ENCODE results near the gene CPNE2.
A peak's percentile ranks its signal among the peaks of the same experiment; 100 is the strongest.
"Not testable (repeated sequence)": the region's sequence is repeated elsewhere in the genome, so short reads cannot be mapped to it uniquely, and the experiment has no call there.

The CPNE2 gene

DNA sequence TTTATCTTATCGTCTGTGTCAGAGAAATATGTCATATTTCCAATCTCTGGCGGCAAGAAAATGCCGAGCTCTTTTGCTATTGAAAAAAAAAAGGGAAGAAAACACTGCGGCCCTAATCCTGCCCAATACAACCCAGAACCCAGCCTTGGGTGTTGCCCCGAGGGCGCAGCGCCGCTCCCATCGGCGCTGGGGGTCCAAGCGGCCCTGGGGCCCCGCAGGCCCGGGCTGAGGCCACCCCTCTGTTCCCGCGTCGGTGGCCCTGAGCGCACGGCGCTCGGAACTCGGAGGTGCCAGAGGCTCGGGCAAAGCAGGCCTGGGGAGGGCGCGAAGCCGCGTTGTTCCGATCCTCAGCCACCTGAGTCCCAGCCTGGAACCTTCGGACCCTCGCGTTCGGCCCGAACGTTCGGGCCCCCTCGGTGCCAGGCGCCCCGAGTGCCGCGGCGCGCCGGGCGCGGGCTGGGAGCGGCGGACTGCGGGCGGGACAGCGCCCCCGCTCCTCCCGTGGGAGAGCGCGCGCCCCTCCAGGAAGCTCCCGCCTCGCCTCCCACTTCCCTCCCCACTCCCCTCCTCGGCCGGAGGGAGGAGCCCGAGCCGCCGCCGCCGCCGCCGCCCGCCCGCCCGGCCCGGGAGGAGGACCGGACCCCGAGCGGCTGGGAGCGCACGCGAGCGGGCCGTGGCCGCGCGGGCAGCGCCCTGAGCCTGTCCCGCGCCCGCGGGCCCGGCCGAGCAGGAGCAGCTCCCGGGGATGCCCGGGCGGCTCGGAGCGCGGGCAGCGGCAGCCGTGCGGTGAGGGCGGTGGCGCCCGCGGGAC lies at the start of gene CPNE2:
Gene CPNE2 (plus strand): TSS at position 609 of the 811 bp plus-strand sequence. CDS start 18,160 bp downstream, outside the sequence.
- no peak for DNase-seq (ENCODE audit: low read depth)

GRCh38 chr16:57043248-57043647 lies 49.1 kb upstream of the CPNE2 start:
- DNase-seq (ENCODE audit: low read depth): no peak

DNA sequence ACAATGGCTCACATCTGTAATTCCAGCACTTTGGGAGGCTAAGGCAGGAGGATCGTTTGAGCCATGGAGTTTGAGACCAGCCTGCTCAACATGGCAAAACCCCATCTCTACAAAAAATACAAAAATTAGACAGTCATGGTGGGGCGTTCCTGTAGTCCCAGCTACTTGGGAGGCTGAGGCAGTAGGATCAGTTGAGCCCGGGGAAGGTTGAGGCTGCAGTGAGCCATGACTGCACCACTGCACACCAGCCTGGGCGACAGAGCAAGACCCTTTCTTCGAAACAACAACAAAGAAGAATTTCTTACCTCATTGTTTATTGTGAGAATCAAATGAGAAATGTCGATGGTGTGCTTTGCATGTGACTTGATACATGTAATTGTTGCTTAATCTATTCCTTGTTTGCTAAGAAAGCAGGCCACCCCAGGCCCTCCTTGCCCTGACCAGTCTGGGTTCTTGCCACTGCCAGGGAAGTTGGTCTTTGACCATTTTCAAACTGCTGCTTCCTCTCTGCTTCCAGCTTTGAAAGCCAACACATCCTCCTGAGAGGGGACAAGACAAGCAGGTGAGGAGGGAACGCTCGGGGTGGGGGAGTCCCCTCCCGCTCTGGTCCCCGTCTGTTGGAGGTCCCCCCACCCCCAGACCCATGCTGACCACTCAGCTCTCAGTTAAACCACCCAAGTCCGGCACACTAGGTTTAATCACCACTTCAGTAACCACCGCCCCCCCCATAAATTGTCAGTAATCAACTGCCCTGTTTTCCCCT lies 47.3 kb upstream of the CPNE2 start:
- DNase-seq (ENCODE audit: low read depth): no peak

DNA sequence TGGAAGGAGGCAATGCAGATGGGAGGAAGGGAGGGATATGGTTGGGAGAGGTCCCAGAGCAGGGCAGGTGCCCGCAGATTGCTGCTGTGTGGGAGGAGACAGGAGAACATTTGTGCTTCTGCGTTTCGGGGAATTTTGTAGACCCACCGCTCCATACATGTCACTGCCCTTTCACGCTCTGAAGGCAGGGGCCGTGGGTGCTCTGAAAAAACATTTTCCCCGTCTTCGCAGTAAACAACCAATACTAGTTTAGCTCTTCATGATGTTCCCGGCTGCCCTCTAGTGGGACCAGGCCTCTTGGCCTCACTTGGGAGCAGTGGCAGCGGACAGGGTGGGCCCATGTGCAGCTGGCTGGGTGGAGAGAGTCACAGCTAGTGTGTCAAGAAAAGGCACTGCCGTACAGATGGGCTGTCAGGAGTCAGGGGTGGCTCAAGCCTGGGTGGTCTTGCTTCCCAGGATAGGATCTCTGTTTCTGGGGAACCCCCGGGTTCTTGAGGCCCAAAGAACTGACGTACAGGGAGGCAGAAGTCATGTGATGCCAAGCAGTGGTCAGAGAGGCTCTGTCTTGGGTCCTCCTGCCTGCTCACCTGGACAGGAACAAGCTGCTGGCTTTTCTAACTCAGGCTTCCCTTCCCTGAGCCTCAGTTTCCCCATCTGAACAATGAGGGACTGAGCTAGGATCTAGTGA lies 46.5 kb upstream of the CPNE2 start:
- DNase-seq (ENCODE audit: low read depth): peak; percentile 23

GRCh38 chr16:57048095-57048494 lies 44.3 kb upstream of the CPNE2 start:
- no peak for DNase-seq (ENCODE audit: low read depth)

DNA sequence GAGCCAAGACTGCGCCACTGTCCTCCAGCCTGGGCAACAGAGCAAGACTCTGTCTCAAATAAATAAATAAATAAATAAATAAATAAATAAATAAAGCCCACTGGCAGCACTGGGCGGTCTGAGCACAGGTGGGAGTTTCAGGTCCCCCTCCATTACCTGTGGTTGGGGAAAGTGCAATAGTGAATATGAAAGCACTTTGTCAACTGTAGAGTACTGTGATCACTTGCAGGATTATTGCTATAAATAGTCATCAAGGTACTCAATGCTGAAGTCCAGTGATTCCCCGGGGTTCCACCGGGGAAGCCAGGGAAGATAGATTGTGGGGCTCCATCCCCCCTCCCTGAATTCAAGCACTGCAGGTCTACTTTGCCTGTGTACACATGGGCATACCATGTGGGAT lies 42.7 kb upstream of the CPNE2 start:
- no peak for DNase-seq (ENCODE audit: low read depth)

GRCh38 chr16:57051696-57052228 lies 40.6 kb upstream of the CPNE2 start:
- DNase-seq (ENCODE audit: low read depth): no peak

- no peak for DNase-seq (ENCODE audit: low read depth)
These were observed 39.2 kb upstream of the CPNE2 start for GRCh38 chr16:57053206-57053605.

DNA sequence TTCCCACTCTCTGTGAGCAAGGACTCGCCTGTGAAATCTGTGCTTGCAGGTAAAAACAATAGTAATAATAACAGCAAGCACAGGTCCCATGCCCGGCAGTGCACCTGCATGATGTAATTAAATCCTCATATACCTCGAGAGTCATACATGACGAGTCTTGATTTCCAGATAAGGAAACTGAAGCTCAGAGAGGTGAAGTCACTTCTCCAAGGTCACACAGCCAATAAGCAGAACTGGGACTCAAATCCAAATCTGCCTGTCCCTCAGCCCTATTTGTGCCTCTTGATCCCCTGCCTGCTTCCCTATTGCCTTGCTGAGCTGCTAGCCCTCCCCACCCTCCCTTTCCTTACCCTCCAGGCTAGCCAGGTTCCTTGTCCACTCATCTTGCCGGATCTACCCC lies 38.0 kb upstream of the CPNE2 start:
- DNase-seq (ENCODE audit: low read depth): no peak

DNA sequence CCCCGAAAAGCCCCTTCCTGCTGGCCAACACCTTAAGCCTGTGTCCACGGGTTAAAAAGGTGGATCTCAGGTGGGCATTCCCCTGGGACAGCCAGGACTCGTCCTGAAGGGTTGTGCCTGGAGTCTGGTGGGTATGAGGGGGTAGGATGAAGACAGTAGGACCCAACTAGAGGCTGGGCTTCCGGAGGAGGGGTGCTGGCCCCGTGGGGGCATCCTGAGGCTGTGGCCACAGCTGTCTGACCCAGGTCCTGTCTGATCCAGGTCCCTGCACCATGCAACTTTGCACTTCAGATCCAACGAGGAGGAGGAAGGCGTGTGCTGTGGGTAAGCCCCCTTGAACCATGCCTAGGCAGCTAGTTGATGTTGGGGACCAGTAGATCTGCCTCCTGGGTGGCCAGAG lies 37.6 kb upstream of the CPNE2 start:
- no peak for DNase-seq (ENCODE audit: low read depth)

DNA sequence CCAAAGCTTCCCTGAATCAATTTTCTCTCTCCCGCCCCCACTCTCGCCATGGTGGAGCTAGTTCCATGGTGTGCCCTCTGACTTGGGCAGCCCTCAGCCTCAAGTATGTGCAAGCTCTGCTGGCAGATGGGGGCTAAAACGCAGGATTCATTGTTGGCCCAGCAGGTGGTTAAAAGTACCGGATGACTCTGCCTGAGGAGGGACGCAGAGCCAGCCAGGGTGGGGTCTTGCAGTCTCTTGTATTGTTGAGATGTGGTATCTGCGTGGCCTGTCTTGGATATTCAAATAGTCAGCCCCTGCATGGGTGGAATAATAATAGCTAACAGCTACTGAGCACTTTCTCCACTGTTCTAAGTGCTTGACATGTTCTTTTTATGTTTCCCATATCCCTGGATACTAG lies 36.7 kb upstream of the CPNE2 start:
- no peak for DNase-seq (ENCODE audit: low read depth)

GRCh38 chr16:57058291-57058861 lies 34.0 kb upstream of the CPNE2 start:
- no peak for DNase-seq (ENCODE audit: low read depth)

DNA sequence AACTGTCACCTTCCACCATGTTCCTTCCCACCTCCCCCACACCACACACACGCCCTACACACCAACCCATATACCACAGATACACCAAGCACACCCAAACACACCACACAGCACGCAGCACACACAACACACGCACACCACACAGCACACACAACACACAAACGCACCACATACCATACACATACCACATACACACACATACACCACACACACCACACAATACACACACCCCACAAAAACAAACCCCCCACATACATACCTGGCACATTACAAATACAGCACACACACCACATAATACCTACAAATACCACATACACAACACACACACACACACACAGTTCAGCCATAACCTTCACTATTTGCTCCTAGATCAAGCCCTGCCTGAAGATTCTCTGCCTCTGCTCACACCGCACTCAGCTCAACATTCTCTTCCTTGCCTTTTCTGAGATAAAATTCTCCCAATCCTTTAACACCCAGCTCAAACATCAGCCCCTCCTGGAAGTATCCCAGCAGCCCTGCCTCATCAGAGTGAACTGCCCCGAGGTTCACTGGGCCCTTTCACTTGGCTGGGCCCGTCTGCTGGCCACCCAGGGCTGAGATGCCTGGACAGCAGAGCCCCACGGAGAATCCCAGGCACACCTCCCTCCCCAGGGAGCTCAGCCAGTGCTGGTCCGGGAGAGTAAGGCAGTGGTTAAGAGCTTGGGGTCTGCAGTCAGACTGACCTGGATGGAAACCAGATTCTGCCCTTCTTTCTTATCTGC lies 31.9 kb upstream of the CPNE2 start:
- no peak for DNase-seq (ENCODE audit: low read depth)

- DNase-seq (ENCODE audit: low read depth): no peak
These were observed 31.1 kb upstream of the CPNE2 start for GRCh38 chr16:57061084-57061905.

- no peak for DNase-seq (ENCODE audit: low read depth)
These were observed 30.1 kb upstream of the CPNE2 start for GRCh38 chr16:57062329-57062728.

DNA sequence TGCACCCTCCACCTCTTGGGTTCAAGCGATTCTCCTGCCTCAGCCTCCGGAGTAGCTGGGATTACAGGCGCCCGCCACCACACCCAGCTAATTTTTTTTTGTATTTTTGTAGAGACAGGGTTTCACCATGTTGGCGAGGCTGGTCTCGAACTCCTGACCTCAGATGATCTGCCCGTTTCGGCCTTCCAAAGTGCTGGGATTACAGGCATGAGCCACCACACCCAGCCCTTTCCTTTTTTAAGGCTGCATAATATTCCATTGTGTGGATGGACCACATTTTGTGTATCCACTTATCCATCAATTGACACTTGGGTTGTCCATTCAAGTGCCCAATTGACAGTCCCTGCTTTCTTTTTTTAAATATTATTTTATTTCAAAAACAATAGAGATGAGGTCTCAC lies 29.2 kb upstream of the CPNE2 start:
- not testable (repeated sequence) for DNase-seq (ENCODE audit: low read depth)

DNA sequence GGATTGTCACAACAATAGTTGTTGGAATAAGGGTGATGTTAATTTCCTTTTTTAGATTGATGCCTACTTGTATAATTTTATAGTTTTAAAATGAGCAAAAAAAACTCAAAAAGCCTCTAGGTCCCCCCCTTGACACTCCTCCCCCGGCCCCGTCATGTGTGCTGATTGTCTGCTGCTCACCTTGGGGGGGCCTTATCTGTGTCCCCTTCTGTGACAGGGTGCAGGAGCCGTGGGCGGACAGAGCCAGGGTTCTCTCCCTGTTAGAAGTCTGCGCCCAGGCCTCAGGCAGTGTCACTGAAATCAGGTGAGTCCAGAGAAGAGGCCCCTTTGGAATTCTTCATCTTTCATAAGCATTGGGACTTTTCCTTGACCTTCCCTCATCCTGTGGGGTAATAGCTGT lies 27.4 kb upstream of the CPNE2 start:
- DNase-seq (ENCODE audit: low read depth): no peak

DNA sequence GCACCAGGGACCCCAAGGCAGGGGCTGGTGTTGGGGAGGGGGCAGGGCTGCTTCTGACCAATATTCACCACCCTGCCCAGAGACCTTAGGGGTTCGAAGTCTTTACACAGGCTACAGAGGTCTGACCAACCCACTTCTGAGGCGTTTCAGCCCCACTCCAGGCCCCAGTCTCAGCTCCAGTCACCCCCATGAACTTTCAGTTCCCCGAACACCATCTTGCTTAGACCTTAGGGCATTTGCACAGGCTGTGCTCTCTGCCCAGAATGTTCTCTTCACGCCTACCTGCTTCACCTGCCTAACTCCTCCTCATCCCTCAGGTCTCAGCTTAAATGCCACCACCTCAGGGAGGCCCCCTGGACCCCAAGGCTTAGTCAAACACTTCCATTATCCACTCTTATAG lies 25.8 kb upstream of the CPNE2 start:
- no peak for DNase-seq (ENCODE audit: low read depth)

- no peak for DNase-seq (ENCODE audit: low read depth)
These were observed 25.0 kb upstream of the CPNE2 start for GRCh38 chr16:57067347-57067746.

GRCh38 chr16:57069053-57069452 lies 23.3 kb upstream of the CPNE2 start:
- DNase-seq (ENCODE audit: low read depth): no peak
